Lung (tissue), 12 donors: ENCODE data around the gene MVB12B. TPM values are rescaled to one million over a fixed set of nuclear protein-coding genes. Genes with fewer than 3 reads are reported as not detected.

Experiments used
- ATAC-seq: fragments of 200-7000 bp; cut with Tn5 transposase; one replicate; pipeline ENCODE4 v1.9.1; 2020; ENCODE audit warnings: moderate number of reproducible peaks; ENCODE audit not compliant: insufficient read depth, low FRiP score
- DNase-seq, 3 donors: peaks; one replicate each; pipeline ENCODE4 v3.0.0-alpha.2; 2013 to 2017
- H3K27ac ChIP-seq, 2 donors: one replicate each; pipeline ENCODE4 v1.5.1; 2013; ENCODE audit warnings: mild to moderate bottlenecking in 2 of 2, moderate library complexity in 2 of 2, control low read depth in 1 of 2, inconsistent platforms in 1 of 2, low read depth in 1 of 2, low read length in 1 of 2
- H3K27me3 ChIP-seq, 3 donors: one replicate each; pipeline ENCODE4 v1.5.1; 2013; ENCODE audit warnings: low read length in 2 of 3; ENCODE audit not compliant: control insufficient read depth in 3 of 3, insufficient read depth in 3 of 3
- H3K36me3 ChIP-seq, 4 donors: one replicate each; pipeline ENCODE4 v1.5.1; 2013; ENCODE audit warnings: low read length in 4 of 4, mild to moderate bottlenecking in 1 of 4, moderate library complexity in 1 of 4; ENCODE audit not compliant: control insufficient read depth in 4 of 4, insufficient read depth in 4 of 4
- H3K4me1 ChIP-seq, 5 donors: one replicate each; pipeline ENCODE4 v1.5.1; 2013; ENCODE audit warnings: low read length in 5 of 5, mild to moderate bottlenecking in 2 of 5, moderate library complexity in 1 of 5; ENCODE audit not compliant: control insufficient read depth in 5 of 5, insufficient read depth in 5 of 5
- H3K4me3 ChIP-seq: one replicate; pipeline ENCODE4 v1.5.1; 2013; ENCODE audit warnings: mild to moderate bottlenecking, control low read depth, moderate library complexity
- H3K9ac ChIP-seq, 2 donors: one replicate each; pipeline ENCODE4 v1.5.1; 2013; ENCODE audit warnings: low read length in 2 of 2, control low read depth in 1 of 2; ENCODE audit not compliant: insufficient read depth in 1 of 2
- H3K9me3 ChIP-seq, 4 donors: one replicate each; pipeline ENCODE4 v1.5.1; 2013; ENCODE audit warnings: low read length in 3 of 4, mild to moderate bottlenecking in 1 of 4, moderate library complexity in 1 of 4; ENCODE audit not compliant: control insufficient read depth in 4 of 4, insufficient read depth in 3 of 4
- WGBS, 2 donors: extraction: QIAGEN DNeasy Blood & Tissue Kit; methylation state at CpG; one replicate each; pipeline ENCODE4 v1.1.7; 2013; 5-methylcytosine and 5-hydroxymethylcytosine counted together
- polyA plus RNA-seq, 2 donors: library from polyadenylated mRNA; stranded (reverse); fragments of 200-250 nt; gene quantifications; one replicate each; pipeline ENCODE4 v1.2.1, GENCODE V29; 2013
- total RNA-seq, 2 donors: library from RNA; depleted of rRNA in 1 of 2; stranded (reverse); fragments of >200 nt in 1 of 2; gene quantifications; one replicate each; pipeline ENCODE4 v1.2.1, GENCODE V29; 2014 to 2021
- TF ChIP-seq, protein P1 (sequence below): IDR thresholded peaks from 2 replicates; pipeline ENCODE4 v1.5.1; 2012; ENCODE audit warnings: mild to moderate bottlenecking; ENCODE audit errors: control extremely low read depth, extremely low read depth
- donor health status: control.
- donor health status: control.
- donor health status: Bipolar disorder and iron deficiency.
- donor health status: healthy.
- donor health status: DM: yes; HTN: yes; CAD: no.

Gene MVB12B
- total and polyA plus RNA-seq, 4 donors: 9.5 to 33.6 (median 16.5) TPM

DNA sequence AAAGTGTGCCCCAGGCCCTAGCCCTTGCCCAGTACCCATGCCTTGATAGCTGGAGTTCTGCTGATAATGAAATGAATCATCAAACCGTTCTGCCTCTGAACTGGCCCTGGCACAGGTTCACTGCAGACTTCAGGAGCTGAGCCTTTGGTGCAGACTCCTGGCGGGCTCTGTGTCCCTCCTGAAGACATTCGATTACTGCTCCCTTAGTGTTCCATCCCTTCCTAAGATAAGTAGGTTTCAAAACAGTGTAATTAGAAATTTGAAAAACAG lies 97.2 kb downstream of the MVB12B start:
- Histone ChIP-seq H3K27me3 (no peaks in the 10 kb centered on the region), H3K27ac (no peak overlapping the region), H3K4me1 (peaks cover 0 to 32% (median 4%) of the 10 kb centered on the region in 5 donors), H3K9me3 (peaks cover 0 to 3% (median 0%) of the 10 kb centered on the region in 4 donors), H3K4me3 (no peak overlapping the region), H3K9ac (no peak overlapping the region), H3K36me3 (peaks cover 0 to 21% (median 5%) of the 10 kb centered on the region in 4 donors)
- no peak for ATAC-seq
- TF ChIP-seq, protein P1, sequence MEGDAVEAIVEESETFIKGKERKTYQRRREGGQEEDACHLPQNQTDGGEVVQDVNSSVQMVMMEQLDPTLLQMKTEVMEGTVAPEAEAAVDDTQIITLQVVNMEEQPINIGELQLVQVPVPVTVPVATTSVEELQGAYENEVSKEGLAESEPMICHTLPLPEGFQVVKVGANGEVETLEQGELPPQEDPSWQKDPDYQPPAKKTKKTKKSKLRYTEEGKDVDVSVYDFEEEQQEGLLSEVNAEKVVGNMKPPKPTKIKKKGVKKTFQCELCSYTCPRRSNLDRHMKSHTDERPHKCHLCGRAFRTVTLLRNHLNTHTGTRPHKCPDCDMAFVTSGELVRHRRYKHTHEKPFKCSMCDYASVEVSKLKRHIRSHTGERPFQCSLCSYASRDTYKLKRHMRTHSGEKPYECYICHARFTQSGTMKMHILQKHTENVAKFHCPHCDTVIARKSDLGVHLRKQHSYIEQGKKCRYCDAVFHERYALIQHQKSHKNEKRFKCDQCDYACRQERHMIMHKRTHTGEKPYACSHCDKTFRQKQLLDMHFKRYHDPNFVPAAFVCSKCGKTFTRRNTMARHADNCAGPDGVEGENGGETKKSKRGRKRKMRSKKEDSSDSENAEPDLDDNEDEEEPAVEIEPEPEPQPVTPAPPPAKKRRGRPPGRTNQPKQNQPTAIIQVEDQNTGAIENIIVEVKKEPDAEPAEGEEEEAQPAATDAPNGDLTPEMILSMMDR: no peak
- 91 to 96% methylated on average over 3 of the region's 3 CpGs for WGBS, 2 donors
- no peak for DNase-seq

DNA sequence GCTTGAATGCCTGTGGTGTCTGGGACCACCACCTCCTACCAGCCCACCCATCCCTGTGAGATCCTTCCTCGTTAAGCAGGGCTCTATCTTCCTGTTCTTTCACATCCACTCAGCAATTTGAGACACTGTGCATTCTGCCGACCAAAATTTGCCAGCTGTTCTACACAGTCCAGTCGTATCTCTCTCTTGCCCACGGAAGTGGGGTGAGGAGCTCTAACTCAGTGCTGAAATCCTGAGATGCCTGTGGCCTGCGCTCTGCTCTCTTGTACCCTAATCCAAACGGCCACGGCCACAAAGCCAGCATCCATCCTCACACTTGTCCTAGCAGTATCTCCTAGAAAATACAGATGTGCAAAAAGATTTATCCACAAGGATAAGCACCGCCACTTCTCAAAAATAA lies 97.9 kb downstream of the MVB12B start:
- Histone ChIP-seq H3K27ac (no peak overlapping the region), H3K9ac (no peak overlapping the region), H3K36me3 (peaks cover 0 to 21% (median 5%) of the 10 kb centered on the region in 4 donors), H3K4me1 (peaks cover 0 to 32% (median 4%) of the 10 kb centered on the region in 5 donors), H3K4me3 (no peak overlapping the region), H3K27me3 (no peaks in the 10 kb centered on the region), H3K9me3 (peaks cover 0 to 3% (median 0%) of the 10 kb centered on the region in 4 donors)
- TF ChIP-seq, protein P1: no peak
- ATAC-seq: no peak
- DNase-seq: no peak
- WGBS, 2 donors: 81 to 90% methylated on average over 8 of the region's 8 CpGs

DNA sequence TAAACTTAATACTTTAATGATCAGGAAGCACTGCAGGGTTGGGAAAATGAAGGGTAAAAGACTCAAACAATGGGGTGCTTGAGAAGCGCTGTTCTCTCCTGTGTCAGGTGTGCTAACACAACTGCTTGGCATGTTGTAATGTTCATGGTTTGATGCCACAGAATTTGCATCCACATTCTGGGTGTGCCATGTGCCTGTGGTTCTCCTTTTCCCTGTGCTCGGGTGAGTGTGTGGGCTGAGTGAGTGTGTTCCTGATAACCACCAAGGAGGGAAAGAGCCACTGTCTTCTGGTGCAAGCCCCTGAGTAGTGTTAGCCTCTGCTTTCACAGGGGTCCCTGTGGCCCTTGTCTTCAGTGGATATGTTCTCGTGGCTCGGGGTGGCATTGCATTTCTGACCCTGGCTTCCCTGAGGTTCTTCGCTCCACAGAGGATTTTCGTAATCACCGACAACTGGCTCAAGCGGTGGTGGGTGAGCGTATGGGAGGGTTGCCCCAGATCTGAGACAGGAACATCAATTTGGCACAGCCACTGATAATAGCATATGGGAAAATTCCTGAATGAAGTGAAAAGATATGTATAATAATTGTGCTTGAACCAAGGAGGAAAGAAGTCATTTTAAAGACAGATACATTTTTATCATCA lies 102.0 kb downstream of the MVB12B start:
- peaks cover 0 to 31% (median 2%) of the 10 kb centered on the region in 5 donors for H3K4me1 ChIP-seq
- H3K27me3 ChIP-seq: no peaks in the 10 kb centered on the region
- H3K36me3 ChIP-seq: peaks cover 0 to 13% (median 3%) of the 10 kb centered on the region in 4 donors
- peaks cover 0 to 3% (median 0%) of the 10 kb centered on the region in 4 donors for H3K9me3 ChIP-seq
- TF ChIP-seq, protein P1: no peak
- ATAC-seq (no peak), DNase-seq (no peak)
- no peak overlapping the region for H3K4me3 ChIP-seq
- 37 to 75% methylated on average over 9 of the region's 9 CpGs for WGBS, 2 donors
- H3K9ac ChIP-seq: no peak overlapping the region
- H3K27ac ChIP-seq: no peak overlapping the region

DNA sequence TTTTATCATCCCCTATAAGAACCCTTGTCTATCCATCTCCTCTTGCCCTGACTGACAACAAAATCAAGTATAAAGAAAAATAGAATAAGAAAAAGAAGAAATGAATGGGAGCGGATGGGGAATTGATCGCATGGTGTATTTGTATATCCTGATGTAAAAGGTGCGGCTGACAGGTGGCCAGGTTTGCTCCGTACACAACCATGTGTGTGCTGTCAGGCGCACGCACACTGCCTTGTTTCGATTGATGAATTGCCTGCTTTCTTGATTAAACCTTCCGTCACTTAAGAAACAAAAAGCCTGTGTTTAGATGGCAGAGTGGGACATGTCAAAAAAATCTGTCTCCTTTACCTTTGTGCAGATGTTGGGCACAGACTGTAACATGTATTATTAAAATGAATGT lies 102.6 kb downstream of the MVB12B start:
- DNase-seq: no peak
- Histone ChIP-seq H3K4me1 (peaks cover 0 to 25% (median 2%) of the 10 kb centered on the region in 5 donors), H3K36me3 (peaks cover 0 to 14% (median 3%) of the 10 kb centered on the region in 4 donors), H3K9me3 (peaks cover 0 to 2% (median 0%) of the 10 kb centered on the region in 4 donors), H3K27me3 (no peaks in the 10 kb centered on the region), H3K9ac (no peak overlapping the region), H3K4me3 (no peak overlapping the region), H3K27ac (no peak overlapping the region)
- 96 to 97% methylated on average over 8 of the region's 8 CpGs for WGBS, 2 donors
- no peak for ATAC-seq
- TF ChIP-seq, protein P1: no peak
